Stimulated activated CD4-positive, alpha-beta T cell treated with anti-CD3 and anti-CD28 coated beads, TNF-alpha, amount 100 ng/mL, for 24 hours (primary cell): Measurements from ENCODE around the gene NDUFB6.
"Not testable (repeated sequence)": the region's sequence is repeated elsewhere in the genome, so short reads cannot be mapped to it uniquely, and the experiment has no call there.

ENCODE experiments used
- DNase-seq, 3 experiments: peaks; one replicate each; pipeline ENCODE4 v3.0.0-alpha.2; 2020; ENCODE audit warnings: low read depth in 3 of 3

The NDUFB6 gene

GRCh38 chr9:32571969-32572899 is 725 bp downstream of the NDUFB6 start:
- DNase-seq, result peak; percentile 41 to 69 (median 61)

- DNase-seq, result no peak
Observed at GRCh38 chr9:32570262-32570661, 2.7 kb downstream of the NDUFB6 start.

GRCh38 chr9:32566770-32567169 is 6.2 kb downstream of the NDUFB6 start:
- DNase-seq, result no peak

GRCh38 chr9:32565967-32566366 is 7.0 kb downstream of the NDUFB6 start:
- DNase-seq, result no peak

GRCh38 chr9:32558408-32558934 is 14.5 kb downstream of the NDUFB6 start:
- DNase-seq, result no peak

GRCh38 chr9:32554591-32554990 is 18.4 kb downstream of the NDUFB6 start:
- DNase-seq, result no peak

GRCh38 chr9:32554107-32554506 is 18.9 kb downstream of the NDUFB6 start:
- no peak for DNase-seq

- peak; percentile 82 to 89 (median 83) for DNase-seq
Observed at GRCh38 chr9:32552172-32552872, 20.6 kb downstream of the NDUFB6 start, which contains the start of the genes SMIM27 and TOPORS. Gene SMIM27 (plus strand): TSS chr9:32552327. CDS start chr9:32552435, 108 bp downstream. Gene TOPORS (minus strand): TSS chr9:32552586. CDS start chr9:32552436, 150 bp downstream.

GRCh38 chr9:32551276-32552051 is 21.5 kb downstream of the NDUFB6 start:
- DNase-seq, result peak in 2 of 3 experiments; percentile 14 to 52

- peak; percentile 87 to 88 (median 88) for DNase-seq
Observed at GRCh38 chr9:32550562-32551275, 22.2 kb downstream of the NDUFB6 start.

- DNase-seq, result no peak
Observed at GRCh38 chr9:32550150-32550561, 22.8 kb downstream of the NDUFB6 start.

- DNase-seq, result not testable (repeated sequence)
Observed at GRCh38 chr9:32548213-32548612, 24.7 kb downstream of the NDUFB6 start.

- DNase-seq, result no peak
Observed at GRCh38 chr9:32545884-32546283, 27.1 kb downstream of the NDUFB6 start.

- DNase-seq, result no peak
Observed at GRCh38 chr9:32543047-32543446, 29.9 kb downstream of the NDUFB6 start.

- DNase-seq, result no peak
Observed at GRCh38 chr9:32533816-32534215, 39.1 kb downstream of the NDUFB6 start.

GRCh38 chr9:32533336-32533735 is 39.6 kb downstream of the NDUFB6 start:
- no peak for DNase-seq

GRCh38 chr9:32526707-32527048 is 46.3 kb downstream of the NDUFB6 start:
- no peak for DNase-seq

- peak; percentile 50 to 73 (median 57) for DNase-seq
Observed at GRCh38 chr9:32526041-32526706, 46.8 kb downstream of the NDUFB6 start, which contains the start of gene RIGI. Gene RIGI (minus strand): TSS chr9:32526196. CDS start chr9:32526166, 30 bp downstream.

GRCh38 chr9:32525709-32526030 is 47.3 kb downstream of the NDUFB6 start:
- DNase-seq, result no peak
